ENCODE measurements around the gene PAPLN. TPM values are rescaled to one million over a fixed set of nuclear protein-coding genes. Genes with fewer than 3 reads are reported as not detected.

The PAPLN gene
- total RNA-seq, 2 donors from 2014 or later = 18.4 to 20.1 TPM

DNA sequence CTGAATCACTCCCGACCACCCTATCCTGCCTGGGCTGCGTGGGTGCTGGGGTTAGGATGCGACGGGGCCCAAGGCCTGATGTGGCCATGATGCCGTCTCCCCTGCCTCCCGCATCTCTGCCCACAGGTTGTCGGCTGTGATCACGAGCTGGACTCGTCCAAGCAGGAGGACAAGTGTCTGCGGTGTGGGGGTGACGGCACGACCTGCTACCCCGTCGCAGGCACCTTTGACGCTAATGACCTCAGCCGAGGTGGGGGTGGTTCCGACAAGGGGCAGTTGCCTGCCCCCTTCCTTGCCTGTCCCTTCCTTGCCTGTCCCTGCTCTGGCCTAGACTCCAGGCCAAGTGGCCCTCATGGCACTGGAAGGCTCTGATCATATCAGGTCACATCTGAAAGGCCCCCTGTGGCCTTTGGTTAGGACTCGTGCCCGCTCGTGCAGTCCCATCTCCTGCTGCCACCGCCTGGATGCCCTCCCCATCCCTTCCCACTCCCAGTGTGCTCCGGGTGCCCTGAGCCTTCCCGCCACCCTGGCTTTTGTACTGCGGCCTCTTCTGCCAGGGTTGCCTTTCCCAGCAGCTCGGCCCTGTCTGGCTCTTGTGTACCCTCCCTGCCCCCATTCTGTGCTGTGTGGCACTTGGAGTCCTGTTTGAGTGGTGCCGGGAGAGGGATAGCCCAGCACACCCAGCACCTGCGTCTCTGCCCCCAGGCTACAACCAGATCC lies 13.6 kb downstream of the PAPLN start:
- Mint-ChIP-seq H3K36me3 (ENCODE audit: low read depth) (peaks cover 4% of the 10 kb centered on the region), H3K27ac (no peak overlapping the region), H3K4me3 (no peak overlapping the region), H3K27me3 (ENCODE audit: insufficient read depth) (peaks cover 10% of the 10 kb centered on the region), H3K9me3 (no peaks in the 10 kb centered on the region), H3K4me1 (no peaks in the 10 kb centered on the region)
- H3K27me3 ChIP-seq (ENCODE audit: control insufficient read depth, insufficient read depth, low read length, poor library complexity, severe bottlenecking) = no peaks in the 10 kb centered on the region
- no peaks in the 10 kb centered on the region for H3K4me1 ChIP-seq (ENCODE audit: control insufficient read depth, insufficient read depth, low read length)
- H3K4me3 ChIP-seq (ENCODE audit: low read length) = no peak overlapping the region
- TF ChIP-seq CTCF (conservative IDR thresholded peaks at IDR 0.05) = no peak
- DNase-seq = peak; percentile 36
- no peaks in the 10 kb centered on the region for H3K9me3 ChIP-seq (ENCODE audit: control insufficient read depth, low read length)
- WGBS, 2 experiments (ENCODE audit: insufficient coverage in 1 of 2, insufficient read length in 1 of 2) = 93 to 94% methylated on average over 17 to 27 of the region's 27 CpGs
- no peak overlapping the region for H3K9ac ChIP-seq (ENCODE audit: extremely low read depth, low read length, poor library complexity, severe bottlenecking)
- H3K27ac ChIP-seq (ENCODE audit: low read depth, low read length) = no peak overlapping the region
- no peaks in the 10 kb centered on the region for H3K36me3 ChIP-seq (ENCODE audit: control insufficient read depth, insufficient read depth, low read length)

DNA sequence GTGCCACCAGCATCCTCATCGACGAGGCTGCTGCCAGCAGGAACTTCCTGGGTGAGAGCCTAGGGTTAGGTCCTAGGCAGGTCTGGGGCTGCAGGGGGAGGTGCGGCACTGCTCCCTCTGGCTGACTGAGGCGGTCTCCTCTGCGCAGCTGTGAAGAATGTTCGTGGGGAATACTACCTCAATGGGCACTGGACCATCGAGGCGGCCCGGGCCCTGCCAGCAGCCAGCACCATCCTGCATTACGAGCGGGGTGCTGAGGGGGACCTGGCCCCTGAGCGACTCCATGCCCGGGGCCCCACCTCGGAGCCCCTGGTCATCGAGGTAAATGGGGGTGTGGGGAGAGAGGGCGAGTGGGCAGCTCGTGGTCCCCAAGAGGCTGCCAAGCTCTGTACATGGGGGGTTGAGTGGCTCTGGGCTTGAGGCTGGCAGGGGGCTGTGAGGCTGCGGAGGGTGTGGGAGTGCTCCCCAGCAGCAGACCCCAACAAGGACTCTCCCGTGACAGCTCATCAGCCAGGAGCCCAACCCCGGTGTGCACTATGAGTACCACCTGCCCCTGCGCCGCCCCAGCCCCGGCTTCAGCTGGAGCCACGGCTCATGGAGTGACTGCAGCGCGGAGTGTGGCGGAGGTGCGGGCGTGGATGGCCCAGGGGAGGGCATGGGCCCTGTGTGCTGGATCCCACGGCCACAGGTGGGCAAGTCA lies 14.4 kb downstream of the PAPLN start:
- 85 to 92% methylated on average over 4 to 30 of the region's 30 CpGs for WGBS, 2 experiments (ENCODE audit: insufficient coverage in 1 of 2, insufficient read length in 1 of 2)
- Histone ChIP-seq H3K4me1 (ENCODE audit: control insufficient read depth, insufficient read depth, low read length) (no peaks in the 10 kb centered on the region), H3K27me3 (ENCODE audit: control insufficient read depth, insufficient read depth, low read length, poor library complexity, severe bottlenecking) (no peaks in the 10 kb centered on the region), H3K9me3 (ENCODE audit: control insufficient read depth, low read length) (no peaks in the 10 kb centered on the region), H3K27ac (ENCODE audit: low read depth, low read length) (no peak overlapping the region), H3K9ac (ENCODE audit: extremely low read depth, low read length, poor library complexity, severe bottlenecking) (no peak overlapping the region), H3K4me3 (ENCODE audit: low read length) (no peak overlapping the region), H3K36me3 (ENCODE audit: control insufficient read depth, insufficient read depth, low read length) (no peaks in the 10 kb centered on the region)
- Mint-ChIP-seq H3K4me3 (no peak overlapping the region), H3K9me3 (no peaks in the 10 kb centered on the region), H3K36me3 (ENCODE audit: low read depth) (peaks cover 4% of the 10 kb centered on the region), H3K4me1 (no peaks in the 10 kb centered on the region), H3K27ac (no peak overlapping the region), H3K27me3 (ENCODE audit: insufficient read depth) (peaks cover 7% of the 10 kb centered on the region)
- DNase-seq = no peak
- TF ChIP-seq CTCF (conservative IDR thresholded peaks at IDR 0.05) = no peak

GRCh38 chr14:73252491-73253322 lies 15.4 kb downstream of the PAPLN start:
- H3K27ac Mint-ChIP-seq = no peak overlapping the region
- DNase-seq = no peak

More at GRCh38 chr14:73252491-73253322, 15.4 kb downstream of the PAPLN start:
- H3K4me1 ChIP-seq (ENCODE audit: control insufficient read depth, insufficient read depth, low read length) = no peaks in the 10 kb centered on the region
- Mint-ChIP-seq H3K27me3 (ENCODE audit: insufficient read depth) (no peaks in the 10 kb centered on the region), H3K4me1 (no peaks in the 10 kb centered on the region), H3K36me3 (ENCODE audit: low read depth) (peaks cover 4% of the 10 kb centered on the region), H3K4me3 (no peak overlapping the region), H3K9me3 (no peaks in the 10 kb centered on the region)
- WGBS, 2 experiments (ENCODE audit: insufficient coverage in 1 of 2, insufficient read length in 1 of 2) = 88 to 93% methylated on average over 18 to 29 of the region's 29 CpGs
- no peaks in the 10 kb centered on the region for H3K36me3 ChIP-seq (ENCODE audit: control insufficient read depth, insufficient read depth, low read length)
- no peak for TF ChIP-seq CTCF (conservative IDR thresholded peaks at IDR 0.05)
- H3K9me3 ChIP-seq (ENCODE audit: control insufficient read depth, low read length) = no peaks in the 10 kb centered on the region
- no peak overlapping the region for H3K27ac ChIP-seq (ENCODE audit: low read depth, low read length)
- H3K27me3 ChIP-seq (ENCODE audit: control insufficient read depth, insufficient read depth, low read length, poor library complexity, severe bottlenecking) = no peaks in the 10 kb centered on the region
- H3K9ac ChIP-seq (ENCODE audit: extremely low read depth, low read length, poor library complexity, severe bottlenecking) = no peak overlapping the region
- no peak overlapping the region for H3K4me3 ChIP-seq (ENCODE audit: low read length)
